ENCODE data around the gene MSMO1. TPM values are rescaled to one million over a fixed set of nuclear protein-coding genes. Genes with fewer than 3 reads are reported as not detected.
A peak's percentile ranks its signal among the peaks of the same experiment; 100 is the strongest.

MSMO1 gene
- total RNA-seq, 2 experiments from 2014 or later, result 41.6 to 91.5 TPM

DNA sequence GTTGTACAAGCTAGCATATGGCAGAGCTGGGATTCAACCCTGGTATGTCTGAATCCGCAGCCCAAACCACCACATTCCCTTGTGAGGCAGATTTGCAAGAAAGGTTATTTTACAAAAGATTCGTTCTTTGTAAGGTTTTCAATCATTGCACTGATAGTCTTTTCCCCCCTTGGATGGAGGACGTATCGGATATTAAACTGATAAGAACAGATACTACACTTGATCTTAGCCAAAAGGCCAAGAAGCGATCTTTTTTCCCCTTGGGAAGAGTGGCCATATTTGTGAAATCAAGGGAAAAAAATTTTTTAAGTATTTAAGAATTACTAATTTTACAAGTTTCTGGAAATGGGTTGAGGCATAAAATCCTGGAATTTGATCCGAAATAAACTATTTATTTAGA, 34.4 kb upstream of the MSMO1 start:
- Histone ChIP-seq H3K36me3 (ENCODE audit: insufficient read depth, low read length) (peaks cover 12% of the 10 kb centered on the region; the same call in 1 of the 2 replicates), H3K4me2 (ENCODE audit: low read length) (0 out of 2 replicates have a peak overlapping the region, but pooled peaks have one; percentile 83), H3K4me1 (ENCODE audit: insufficient read depth, low read length, poor library complexity, severe bottlenecking) (peaks cover 47% of the 10 kb centered on the region), H3K79me2 (ENCODE audit: insufficient read depth, low read depth, low read length) (no peaks in the 10 kb centered on the region; the same call in 1 of the 2 replicates), H4K20me1 (ENCODE audit: insufficient read depth, low read length) (no peaks in the 10 kb centered on the region; the same call in 1 of the 2 replicates), H3K27ac (ENCODE audit: low read depth, low read length, poor library complexity, severe bottlenecking) (no peak overlapping the region), H3K4me3 (ENCODE audit: low read depth, low read length, poor library complexity, severe bottlenecking) (no peak overlapping the region), H2AFZ (ENCODE audit: low read length) (no peak overlapping the region), H3K9me2 (ENCODE audit: insufficient read depth, low read length) (no peaks in the 10 kb centered on the region), H3K9me3 (ENCODE audit: low read length) (no peaks in the 10 kb centered on the region)
- BruUV-seq (replicated peaks), result no TSS peak
- no peak for DNase-seq (ENCODE audit: low spot score)
- ChIA-PET CTCF (ENCODE audit: unreplicated experiment) (no interaction called here), POLR2A (interaction anchor here (0.7 to 1.8 kb wide), 10 partner anchors 12 to 129 kb away, joined by 3 to 9 read pairs (median 3); no protein-coding TSS in a partner anchor)
- TF ChIP-seq, protein P1, sequence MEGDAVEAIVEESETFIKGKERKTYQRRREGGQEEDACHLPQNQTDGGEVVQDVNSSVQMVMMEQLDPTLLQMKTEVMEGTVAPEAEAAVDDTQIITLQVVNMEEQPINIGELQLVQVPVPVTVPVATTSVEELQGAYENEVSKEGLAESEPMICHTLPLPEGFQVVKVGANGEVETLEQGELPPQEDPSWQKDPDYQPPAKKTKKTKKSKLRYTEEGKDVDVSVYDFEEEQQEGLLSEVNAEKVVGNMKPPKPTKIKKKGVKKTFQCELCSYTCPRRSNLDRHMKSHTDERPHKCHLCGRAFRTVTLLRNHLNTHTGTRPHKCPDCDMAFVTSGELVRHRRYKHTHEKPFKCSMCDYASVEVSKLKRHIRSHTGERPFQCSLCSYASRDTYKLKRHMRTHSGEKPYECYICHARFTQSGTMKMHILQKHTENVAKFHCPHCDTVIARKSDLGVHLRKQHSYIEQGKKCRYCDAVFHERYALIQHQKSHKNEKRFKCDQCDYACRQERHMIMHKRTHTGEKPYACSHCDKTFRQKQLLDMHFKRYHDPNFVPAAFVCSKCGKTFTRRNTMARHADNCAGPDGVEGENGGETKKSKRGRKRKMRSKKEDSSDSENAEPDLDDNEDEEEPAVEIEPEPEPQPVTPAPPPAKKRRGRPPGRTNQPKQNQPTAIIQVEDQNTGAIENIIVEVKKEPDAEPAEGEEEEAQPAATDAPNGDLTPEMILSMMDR (conservative IDR thresholded peaks at IDR 0.05; ENCODE audit: low read length), result no peak
- no peak for TF ChIP-seq EZH2phosphoT487 (IDR thresholded peaks at IDR 0.05; ENCODE audit: borderline replicate concordance, low read depth, low read length)
- intact Hi-C loops (cut with micrococcal nuclease; ENCODE audit: unreplicated experiment), result no loop called here

DNA sequence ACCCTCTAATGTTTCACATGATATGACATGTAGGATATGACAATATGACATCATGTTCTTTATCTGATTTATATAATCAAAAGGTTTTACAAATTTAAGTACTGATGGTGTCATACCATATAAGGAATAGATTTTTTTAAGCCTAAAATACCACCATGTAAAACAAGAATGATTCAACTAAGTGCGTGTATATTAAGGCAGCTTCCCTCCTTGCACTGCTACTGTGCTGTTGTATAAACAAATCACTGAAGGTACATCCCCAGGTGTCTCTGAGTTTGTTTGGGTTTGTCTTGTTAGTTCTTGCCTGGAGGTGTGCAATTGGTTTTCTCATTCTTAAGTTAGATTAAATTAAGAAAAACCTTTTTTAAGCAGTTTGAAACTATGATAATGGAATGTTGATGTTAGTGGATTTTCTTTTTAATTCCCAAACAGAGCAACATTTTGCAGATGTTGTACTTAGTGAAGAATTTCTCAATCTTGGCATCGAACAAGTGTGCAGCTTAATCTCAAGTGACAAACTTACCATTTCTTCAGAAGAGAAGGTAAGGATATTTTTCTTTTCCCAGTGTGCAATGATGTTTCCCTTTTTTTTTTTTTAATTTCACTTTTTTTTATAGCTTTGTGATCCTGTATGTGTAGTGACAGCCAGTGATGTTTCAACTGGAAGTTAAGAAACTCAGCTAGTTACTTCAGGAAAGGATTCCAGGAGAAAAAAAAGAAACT, 33.4 kb upstream of the MSMO1 start:
- H3K9me2 ChIP-seq (ENCODE audit: insufficient read depth, low read length), result no peaks in the 10 kb centered on the region
- POLR2A ChIA-PET, result interaction anchor here (0.5 to 1.8 kb wide), 10 partner anchors 11 to 368 kb away, joined by 3 to 9 read pairs (median 3); partner anchors contain the start of gene MSMO1
- H4K20me1 ChIP-seq (ENCODE audit: insufficient read depth, low read length), result no peaks in the 10 kb centered on the region; the same call in 1 of the 2 replicates
- peak overlapping the region; percentile 36; the same call in 1 of the 2 replicates for H2AFZ ChIP-seq (ENCODE audit: low read length)
- BruUV-seq (replicated peaks), result no TSS peak
- H3K27ac ChIP-seq (ENCODE audit: low read depth, low read length, poor library complexity, severe bottlenecking), result peak overlapping the region; percentile 82
- peak overlapping the region; percentile 46 for H3K4me3 ChIP-seq (ENCODE audit: low read depth, low read length, poor library complexity, severe bottlenecking)
- intact Hi-C loops (cut with micrococcal nuclease; ENCODE audit: unreplicated experiment), result no loop called here
- H3K36me3 ChIP-seq (ENCODE audit: insufficient read depth, low read length), result peaks cover 18% of the 10 kb centered on the region; the same call in 1 of the 2 replicates
- CTCF ChIA-PET (ENCODE audit: unreplicated experiment), result no interaction called here
- no peaks in the 10 kb centered on the region for H3K9me3 ChIP-seq (ENCODE audit: low read length)
- TF ChIP-seq EZH2phosphoT487 (IDR thresholded peaks at IDR 0.05; ENCODE audit: borderline replicate concordance, low read depth, low read length), result no peak
- TF ChIP-seq, protein P1 (conservative IDR thresholded peaks at IDR 0.05; ENCODE audit: low read length), result no peak
- DNase-seq (ENCODE audit: low spot score), result peak; percentile 21
- H3K4me1 ChIP-seq (ENCODE audit: insufficient read depth, low read length, poor library complexity, severe bottlenecking), result peaks cover 43% of the 10 kb centered on the region
- H3K79me2 ChIP-seq (ENCODE audit: insufficient read depth, low read depth, low read length), result no peaks in the 10 kb centered on the region; the same call in 1 of the 2 replicates
- peak overlapping the region; percentile 83 for H3K4me2 ChIP-seq (ENCODE audit: low read length)

All from OCI-LY7 (cell line).